Activated T-helper 1 cell treated with anti-CD3 and anti-CD28 coated beads, Interleukin-12 subunit alpha, Interleukin-12 subunit beta, Interleukin-2, Interleukin-4 antibody, amounts not matched to agents 30 ng/mL and 10 ng/mL and 1 ng/mL, durations not matched to agents 14 hours and 24 hours and 36 hours (primary cell): ENCODE measurements around the gene DNAJB6. TPM values are rescaled to one million over a fixed set of nuclear protein-coding genes. Genes with fewer than 3 reads are reported as not detected.

Source experiments
- DNase-seq: peaks from one replicate; pipeline ENCODE4 v3.0.0; 2021; ENCODE audit warnings: low spot score
- H3K27ac Mint-ChIP-seq: one replicate; pipeline ENCODE4 v1.8.0; 2021; ENCODE audit warnings: mild to moderate bottlenecking, mixed read lengths
- H3K27me3 Mint-ChIP-seq: one replicate; pipeline ENCODE4 v1.8.0; 2022; ENCODE audit warnings: mild to moderate bottlenecking, moderate library complexity, mixed read lengths; ENCODE audit not compliant: insufficient read depth
- H3K36me3 Mint-ChIP-seq: one replicate; pipeline ENCODE4 v1.8.0; 2021; ENCODE audit warnings: low read depth, mixed read lengths
- H3K4me1 Mint-ChIP-seq: one replicate; pipeline ENCODE4 v1.8.0; 2021; ENCODE audit warnings: low read depth, mixed read lengths
- H3K4me3 Mint-ChIP-seq: one replicate; pipeline ENCODE4 v1.8.0; 2021; ENCODE audit warnings: mild to moderate bottlenecking, moderate library complexity, mixed read lengths
- H3K9me3 Mint-ChIP-seq: one replicate; pipeline ENCODE4 v1.8.0; 2021; ENCODE audit warnings: mixed read lengths
- intact Hi-C: fragments of 100-400 bp; cut with micrococcal nuclease; formaldehyde crosslinking; loops from one replicate; pipeline ENCODE4 v1.15.1; 2024
- total RNA-seq: library from RNA; stranded (reverse); gene quantifications from 2 replicates; pipeline ENCODE4 v1.2.3, GENCODE V29; 2022

Gene DNAJB6
- total RNA-seq, 1 donor from 2014 or later: 137 TPM

- DNase-seq: no peak
- Mint-ChIP-seq H3K36me3 (peaks cover 44% of the 10 kb centered on the region), H3K27ac (no peak overlapping the region), H3K27me3 (no peaks in the 10 kb centered on the region), H3K9me3 (no peaks in the 10 kb centered on the region), H3K4me3 (no peak overlapping the region), H3K4me1 (peaks cover 53% of the 10 kb centered on the region)
- intact Hi-C loops: no loop called here
Observed at GRCh38 chr7:157380416-157380815, 43.6 kb downstream of the DNAJB6 start.

- no peak overlapping the region for H3K4me3 Mint-ChIP-seq
- DNase-seq: no peak
- H3K27me3 Mint-ChIP-seq: no peaks in the 10 kb centered on the region
- no peak overlapping the region for H3K27ac Mint-ChIP-seq
- H3K9me3 Mint-ChIP-seq: no peaks in the 10 kb centered on the region
- H3K4me1 Mint-ChIP-seq: peaks cover 35% of the 10 kb centered on the region
- intact Hi-C loops: no loop called here
- peaks cover 41% of the 10 kb centered on the region for H3K36me3 Mint-ChIP-seq
Observed at GRCh38 chr7:157383868-157384267, 47.1 kb downstream of the DNAJB6 start.

DNA sequence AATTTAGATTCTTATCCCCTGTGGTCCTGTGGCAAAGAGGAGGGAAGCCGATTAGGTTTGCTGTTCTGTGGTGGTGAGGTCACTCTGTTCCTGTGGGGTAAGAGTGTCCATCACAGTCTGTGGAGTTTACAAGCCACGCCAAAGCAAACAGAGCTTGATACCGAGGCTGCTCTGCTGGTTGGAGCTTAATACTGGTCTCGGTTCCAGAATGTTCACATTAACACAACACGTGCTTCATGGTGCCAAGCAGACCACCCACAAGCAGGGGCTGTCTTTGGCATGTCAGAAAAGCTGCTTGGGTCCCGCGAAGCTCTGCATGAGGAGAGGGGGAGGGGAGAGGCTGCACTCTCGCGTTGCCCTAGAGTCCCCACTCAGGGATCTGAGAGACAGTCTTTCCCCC lies 47.5 kb downstream of the DNAJB6 start:
- Mint-ChIP-seq H3K4me1 (peaks cover 35% of the 10 kb centered on the region), H3K27me3 (no peaks in the 10 kb centered on the region), H3K9me3 (no peaks in the 10 kb centered on the region), H3K4me3 (no peak overlapping the region), H3K36me3 (peaks cover 38% of the 10 kb centered on the region), H3K27ac (no peak overlapping the region)
- intact Hi-C loops: no loop called here
- DNase-seq: no peak

- peaks cover 38% of the 10 kb centered on the region for H3K4me1 Mint-ChIP-seq
- DNase-seq: peak; percentile 78
- H3K4me3 Mint-ChIP-seq: no peak overlapping the region
- intact Hi-C loops: loop anchor here (1.0 to 2.0 kb wide), 4 partner anchors 10 to 85 kb away; no protein-coding TSS in a partner anchor
- peaks cover 41% of the 10 kb centered on the region for H3K36me3 Mint-ChIP-seq
- H3K27me3 Mint-ChIP-seq: no peaks in the 10 kb centered on the region
- peak overlapping the region; percentile 57 for H3K27ac Mint-ChIP-seq
- H3K9me3 Mint-ChIP-seq: no peaks in the 10 kb centered on the region
Observed at GRCh38 chr7:157386979-157387800, 50.4 kb downstream of the DNAJB6 start.

- Mint-ChIP-seq H3K27me3 (no peaks in the 10 kb centered on the region), H3K36me3 (peaks cover 34% of the 10 kb centered on the region), H3K4me3 (no peak overlapping the region), H3K4me1 (peaks cover 33% of the 10 kb centered on the region), H3K9me3 (no peaks in the 10 kb centered on the region), H3K27ac (no peak overlapping the region)
- intact Hi-C loops: no loop called here
- DNase-seq: no peak
Observed at GRCh38 chr7:157388301-157388700, 51.5 kb downstream of the DNAJB6 start.

DNA sequence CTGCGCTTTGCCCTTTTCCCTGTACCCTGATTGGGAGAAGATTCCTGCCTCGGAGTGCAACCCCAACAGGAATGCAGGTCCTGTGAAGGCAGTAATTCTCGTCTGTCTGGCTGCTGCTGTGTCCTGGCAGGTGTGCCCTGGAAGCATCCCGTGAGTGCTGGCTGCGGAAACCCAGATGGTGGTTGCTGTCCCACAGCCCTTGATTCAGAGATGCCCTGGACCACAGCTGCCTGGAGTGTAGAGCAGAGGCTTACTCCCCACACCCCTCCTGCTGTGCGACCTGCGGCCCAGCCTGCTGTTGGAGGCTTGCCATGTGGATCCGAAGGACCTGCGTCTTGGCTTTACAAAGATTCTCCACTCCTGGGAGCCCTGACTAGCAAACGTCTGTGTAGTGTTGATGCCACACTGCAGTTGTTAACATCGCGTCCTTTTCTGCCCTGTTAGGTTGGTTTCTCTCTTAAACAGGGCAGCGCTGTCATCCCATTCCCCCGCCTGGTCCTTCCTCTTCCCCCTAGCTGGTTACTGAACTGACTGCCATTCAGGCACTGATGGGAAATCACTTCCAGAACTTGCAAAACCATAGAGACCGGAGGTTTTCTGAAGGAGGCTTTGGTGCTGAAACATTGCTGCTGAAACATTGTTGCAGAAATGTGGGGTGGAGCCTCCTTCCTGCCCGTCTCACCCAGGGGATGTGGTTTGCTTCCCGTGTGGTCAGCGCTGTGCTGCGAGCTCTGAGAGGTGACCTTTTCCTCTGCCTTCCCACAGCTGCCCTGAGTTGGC lies 53.3 kb downstream of the DNAJB6 start:
- Mint-ChIP-seq H3K9me3 (no peaks in the 10 kb centered on the region), H3K27ac (peak overlapping the region; percentile 82), H3K4me1 (peaks cover 33% of the 10 kb centered on the region), H3K36me3 (peaks cover 24% of the 10 kb centered on the region), H3K27me3 (no peaks in the 10 kb centered on the region), H3K4me3 (peak overlapping the region; percentile 77)
- intact Hi-C loops: no loop called here
- peak; percentile 46 for DNase-seq

DNA sequence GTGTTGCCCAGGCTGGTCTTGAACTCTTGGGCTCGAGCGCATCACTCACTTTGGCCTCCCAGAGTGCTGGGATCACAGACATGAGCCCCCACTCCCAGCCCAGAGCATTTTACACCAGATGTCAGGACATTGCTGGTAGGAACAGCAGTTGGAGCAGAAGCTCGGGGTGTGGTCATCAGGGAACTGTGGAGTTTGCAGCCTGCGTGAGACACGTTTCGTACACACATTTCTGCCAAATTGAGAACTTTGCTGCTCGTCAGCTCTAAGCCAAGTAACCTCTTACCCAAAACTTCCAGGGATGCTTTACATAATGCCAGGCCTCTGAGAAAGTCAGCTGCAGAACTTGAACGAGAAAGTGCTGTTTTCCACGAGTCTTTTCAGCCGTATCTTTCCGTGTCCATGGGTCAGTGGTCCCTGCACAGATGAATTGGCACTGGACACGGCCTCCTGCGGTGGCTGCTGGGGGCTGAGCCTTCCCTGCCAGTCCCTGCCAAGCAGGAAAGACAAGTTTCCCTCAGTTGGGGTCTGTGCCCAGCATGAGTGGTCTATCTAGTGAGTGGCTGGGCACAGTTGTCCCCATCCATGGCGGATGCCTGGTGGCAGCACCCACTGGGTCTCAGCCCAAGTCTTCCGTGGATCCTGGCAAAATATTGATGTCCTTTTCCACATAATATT lies 54.4 kb downstream of the DNAJB6 start:
- peaks cover 33% of the 10 kb centered on the region for H3K4me1 Mint-ChIP-seq
- no peak for DNase-seq

GRCh38 chr7:157392256-157393037 lies 55.6 kb downstream of the DNAJB6 start:
- Mint-ChIP-seq H3K27ac (no peak overlapping the region), H3K4me3 (no peak overlapping the region), H3K9me3 (no peaks in the 10 kb centered on the region), H3K36me3 (peaks cover 15% of the 10 kb centered on the region), H3K4me1 (peaks cover 27% of the 10 kb centered on the region), H3K27me3 (no peaks in the 10 kb centered on the region)
- DNase-seq: no peak
- intact Hi-C loops: no loop called here

More for the DNA sequence above, 54.4 kb downstream of the DNAJB6 start:
- Mint-ChIP-seq H3K36me3 (peaks cover 22% of the 10 kb centered on the region), H3K27me3 (no peaks in the 10 kb centered on the region), H3K4me3 (no peak overlapping the region), H3K27ac (no peak overlapping the region), H3K9me3 (no peaks in the 10 kb centered on the region)
- intact Hi-C loops: no loop called here

DNA sequence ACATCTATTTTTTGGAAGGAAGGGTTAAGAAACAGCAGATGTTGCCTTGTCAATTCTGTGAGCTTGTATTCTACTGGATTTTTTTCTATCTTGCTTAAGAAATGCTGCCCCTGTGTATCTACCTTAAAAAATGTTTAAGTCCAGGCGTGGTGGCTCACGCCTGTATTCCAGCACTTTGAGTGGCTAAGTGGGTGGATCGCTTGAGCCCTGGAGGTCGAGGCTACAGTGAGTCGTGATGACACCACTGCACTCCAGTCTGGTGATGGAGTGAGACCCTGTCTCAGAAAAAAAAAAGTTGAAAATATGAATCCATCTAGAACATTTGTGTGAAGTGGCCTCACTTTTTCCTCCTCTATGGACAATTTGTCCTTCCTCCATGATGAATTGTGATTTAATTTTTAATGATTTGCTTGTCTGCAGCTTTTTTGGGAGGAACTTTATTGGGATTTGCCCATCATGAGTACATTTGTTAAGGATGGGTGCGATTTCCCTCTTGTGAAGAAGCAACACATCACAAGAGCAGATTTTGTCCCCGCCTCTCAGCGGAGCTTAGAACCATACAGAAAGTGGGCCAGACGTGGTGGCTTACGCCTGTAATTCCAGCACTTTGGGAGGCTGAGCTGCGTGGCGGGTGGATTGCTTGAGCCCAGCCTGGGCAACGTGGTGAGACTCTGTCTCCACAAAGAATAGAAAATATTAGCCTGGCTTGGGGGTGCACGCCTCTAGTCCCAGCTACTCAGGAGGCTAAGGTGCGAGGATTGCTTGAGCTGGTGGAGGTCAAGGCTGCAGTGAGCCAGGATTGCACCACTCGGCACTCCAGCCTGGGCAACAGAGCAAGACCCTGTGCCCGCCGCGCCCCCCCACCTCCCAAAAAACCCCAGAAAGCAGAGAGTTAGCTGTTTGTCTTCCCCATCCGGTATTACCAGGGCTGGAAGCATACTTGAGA lies 57.7 kb downstream of the DNAJB6 start:
- DNase-seq: no peak
- no peak overlapping the region for H3K4me3 Mint-ChIP-seq
- intact Hi-C loops: no loop called here
- no peaks in the 10 kb centered on the region for H3K9me3 Mint-ChIP-seq
- no peak overlapping the region for H3K27ac Mint-ChIP-seq
- peaks cover 26% of the 10 kb centered on the region for H3K4me1 Mint-ChIP-seq
- peaks cover 15% of the 10 kb centered on the region for H3K36me3 Mint-ChIP-seq
- H3K27me3 Mint-ChIP-seq: no peaks in the 10 kb centered on the region

DNA sequence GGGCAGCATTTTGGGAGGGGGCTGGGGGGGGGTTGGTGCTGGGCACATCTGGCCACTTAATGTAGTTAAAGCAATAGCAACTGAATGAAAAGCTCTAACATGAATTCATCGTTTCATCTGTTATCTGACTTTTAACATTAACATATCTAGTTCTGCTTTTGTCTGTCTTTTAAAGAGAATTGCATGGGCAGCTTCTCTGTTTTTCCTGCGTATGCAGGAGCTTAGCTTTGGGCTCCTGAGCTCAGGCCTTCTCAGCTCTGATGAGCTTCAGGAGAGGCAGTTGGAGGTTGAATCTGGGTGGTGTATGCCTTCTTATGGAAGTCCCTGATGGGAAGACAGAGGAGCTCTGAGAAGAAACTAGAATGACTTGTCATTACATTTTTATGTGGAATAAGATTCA lies 58.4 kb downstream of the DNAJB6 start:
- H3K4me3 Mint-ChIP-seq: no peak overlapping the region
- no peak for DNase-seq
- peaks cover 19% of the 10 kb centered on the region for H3K4me1 Mint-ChIP-seq
- no peaks in the 10 kb centered on the region for H3K9me3 Mint-ChIP-seq
- peaks cover 12% of the 10 kb centered on the region for H3K36me3 Mint-ChIP-seq
- intact Hi-C loops: no loop called here
- H3K27me3 Mint-ChIP-seq: no peaks in the 10 kb centered on the region
- no peak overlapping the region for H3K27ac Mint-ChIP-seq

DNA sequence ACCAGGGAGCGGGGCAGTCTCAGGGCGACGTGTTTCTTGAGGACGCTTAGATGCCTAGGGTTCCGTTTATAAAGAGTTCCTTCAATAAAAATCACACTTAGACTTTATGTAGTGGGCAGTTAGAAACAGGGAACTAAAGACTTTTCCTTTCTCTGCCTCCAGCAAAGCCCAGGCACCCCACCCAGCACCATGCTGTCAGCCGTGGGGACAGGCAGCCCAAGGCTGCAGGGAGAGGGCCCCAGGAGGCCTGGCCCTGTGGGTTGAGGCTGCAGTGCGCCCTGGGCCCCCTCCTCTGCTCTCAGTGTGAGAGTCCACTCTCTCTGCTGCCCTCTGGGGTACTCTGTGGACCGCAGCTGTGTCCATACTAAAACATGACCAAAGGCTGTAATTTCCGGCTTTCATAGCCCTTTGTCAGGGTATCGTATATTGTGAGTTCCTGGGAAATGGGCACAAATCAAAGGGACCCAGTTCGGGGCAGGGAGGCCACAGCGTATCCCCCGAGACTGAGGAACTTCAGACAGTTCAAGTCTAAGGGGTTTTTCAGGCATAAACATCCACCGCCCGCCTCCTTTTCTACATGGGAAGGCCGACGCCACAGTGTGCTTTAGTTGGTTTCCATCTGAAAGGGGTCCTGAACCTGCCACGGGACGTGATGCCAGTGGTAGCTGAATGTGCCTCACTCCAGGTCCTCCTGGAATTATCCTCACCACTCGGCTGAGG lies 59.7 kb downstream of the DNAJB6 start:
- Mint-ChIP-seq H3K4me1 (peaks cover 12% of the 10 kb centered on the region), H3K27me3 (no peaks in the 10 kb centered on the region), H3K9me3 (no peaks in the 10 kb centered on the region), H3K4me3 (no peak overlapping the region), H3K27ac (no peak overlapping the region), H3K36me3 (peaks cover 13% of the 10 kb centered on the region)
- intact Hi-C loops: no loop called here
- no peak for DNase-seq
